Chondrocyte (in vitro differentiated cells): ENCODE results near the gene NSD2. TPM values are rescaled to one million over a fixed set of nuclear protein-coding genes. Genes with fewer than 3 reads are reported as not detected.
"Not testable (repeated sequence)": the region's sequence is repeated elsewhere in the genome, so short reads cannot be mapped to it uniquely, and the experiment has no call there.

Experiments used
- DNase-seq: peaks from one replicate; pipeline ENCODE4 v3.0.0; 2021; ENCODE audit warnings: mixed read lengths, low spot score
- H3K27ac Mint-ChIP-seq: one replicate; pipeline ENCODE4 v1.8.0; 2021; ENCODE audit warnings: mild to moderate bottlenecking, moderate library complexity, mixed read lengths; ENCODE audit not compliant: unreplicated experiment
- H3K27me3 Mint-ChIP-seq: 2 replicates; pipeline ENCODE4 v1.8.0; 2021; ENCODE audit warnings: low read depth, mixed read lengths
- H3K36me3 Mint-ChIP-seq: 2 replicates; pipeline ENCODE4 v1.8.0; 2021; ENCODE audit warnings: low read depth, mixed read lengths
- H3K4me1 Mint-ChIP-seq: 2 replicates; pipeline ENCODE4 v1.8.0; 2021; ENCODE audit warnings: low read depth, mild to moderate bottlenecking, mixed read lengths
- H3K4me3 Mint-ChIP-seq: one replicate; pipeline ENCODE4 v1.8.0; 2021; ENCODE audit warnings: mild to moderate bottlenecking, moderate library complexity, mixed read lengths; ENCODE audit not compliant: unreplicated experiment
- H3K9me3 Mint-ChIP-seq: 2 replicates; pipeline ENCODE4 v1.8.0; 2021; ENCODE audit warnings: low read depth, mixed read lengths
- CTCF ChIP-seq: fragments of 200-600 bp; sonication (generic); IDR thresholded peaks from 2 replicates; pipeline ENCODE4 v1.5.0; 2021; ENCODE audit warnings: antibody characterized with exemption, mild to moderate bottlenecking, moderate library complexity
- total RNA-seq: library from RNA; stranded (reverse); gene quantifications from 3 replicates; pipeline ENCODE4 v1.2.1, GENCODE V29; 2021

Gene NSD2
- total RNA-seq, 1 donor from 2014 or later, result 53.5 TPM

GRCh38 chr4:1842339-1842895 lies 28.8 kb upstream of the NSD2 start:
- H3K27ac Mint-ChIP-seq, result peak overlapping the region; percentile 90
- H3K27me3 Mint-ChIP-seq, result no peaks in the 10 kb centered on the region
- peaks cover 30% of the 10 kb centered on the region for H3K4me1 Mint-ChIP-seq
- H3K9me3 Mint-ChIP-seq, result no peaks in the 10 kb centered on the region
- no peak overlapping the region for H3K4me3 Mint-ChIP-seq
- peaks cover 10% of the 10 kb centered on the region for H3K36me3 Mint-ChIP-seq
- TF ChIP-seq CTCF, result no peak
- DNase-seq, result no peak

GRCh38 chr4:1842993-1843448 lies 28.2 kb upstream of the NSD2 start:
- Mint-ChIP-seq H3K4me1 (peaks cover 30% of the 10 kb centered on the region), H3K27ac (peak overlapping the region; percentile 90), H3K27me3 (no peaks in the 10 kb centered on the region), H3K9me3 (no peaks in the 10 kb centered on the region), H3K36me3 (peaks cover 10% of the 10 kb centered on the region), H3K4me3 (no peak overlapping the region)
- no peak for TF ChIP-seq CTCF
- DNase-seq, result no peak

GRCh38 chr4:1843852-1844251 lies 27.3 kb upstream of the NSD2 start:
- no peak overlapping the region for H3K4me3 Mint-ChIP-seq
- peaks cover 30% of the 10 kb centered on the region for H3K4me1 Mint-ChIP-seq
- no peak for TF ChIP-seq CTCF
- no peaks in the 10 kb centered on the region for H3K27me3 Mint-ChIP-seq
- peak overlapping the region; percentile 90 for H3K27ac Mint-ChIP-seq
- H3K9me3 Mint-ChIP-seq, result no peaks in the 10 kb centered on the region
- no peak for DNase-seq
- H3K36me3 Mint-ChIP-seq, result peaks cover 10% of the 10 kb centered on the region

GRCh38 chr4:1844618-1845017 lies 26.6 kb upstream of the NSD2 start:
- H3K9me3 Mint-ChIP-seq, H3K36me3 Mint-ChIP-seq, H3K4me3 Mint-ChIP-seq: not testable (repeated sequence)

GRCh38 chr4:1846580-1846979 lies 24.6 kb upstream of the NSD2 start:
- TF ChIP-seq CTCF, result no peak
- H3K36me3 Mint-ChIP-seq, result peaks cover 1% of the 10 kb centered on the region
- no peaks in the 10 kb centered on the region for H3K9me3 Mint-ChIP-seq
- H3K27me3 Mint-ChIP-seq, result no peaks in the 10 kb centered on the region
- H3K4me1 Mint-ChIP-seq, result peaks cover 38% of the 10 kb centered on the region
- no peak overlapping the region for H3K4me3 Mint-ChIP-seq
- H3K27ac Mint-ChIP-seq, result no peak overlapping the region
- DNase-seq, result no peak

More at GRCh38 chr4:1844618-1845017, 26.6 kb upstream of the NSD2 start:
- H3K27me3 Mint-ChIP-seq, DNase-seq, H3K27ac Mint-ChIP-seq: not testable (repeated sequence)
- H3K4me1 Mint-ChIP-seq, result peaks cover 30% of the 10 kb centered on the region

GRCh38 chr4:1850276-1850675 lies 20.9 kb upstream of the NSD2 start:
- H3K27ac Mint-ChIP-seq, result no peak overlapping the region
- no peaks in the 10 kb centered on the region for H3K9me3 Mint-ChIP-seq
- H3K36me3 Mint-ChIP-seq, result peaks cover 1% of the 10 kb centered on the region
- TF ChIP-seq CTCF, result no peak
- peaks cover 35% of the 10 kb centered on the region for H3K4me1 Mint-ChIP-seq
- no peak for DNase-seq
- H3K4me3 Mint-ChIP-seq, result no peak overlapping the region
- H3K27me3 Mint-ChIP-seq, result no peaks in the 10 kb centered on the region
